GM23248 (cell line): Measurements from ENCODE around the gene DYSF. TPM values are rescaled to one million over a fixed set of nuclear protein-coding genes. Genes with fewer than 3 reads are reported as not detected.

ENCODE experiments used
- DNase-seq: peaks from one replicate; pipeline ENCODE4 v3.0.0-alpha.2; 2015
- H2AFZ ChIP-seq: fragments of 200-600 bp; sonication (generic); 2 replicates; pipeline ENCODE4 v1.6.1; 2016; ENCODE audit warnings: antibody characterized with exemption
- H3F3A ChIP-seq: fragments of 200-600 bp; sonication (generic); 2 replicates; pipeline ENCODE4 v1.6.1; 2016; ENCODE audit warnings: mild to moderate bottlenecking, antibody characterized with exemption, mixed run types; ENCODE audit not compliant: insufficient read depth
- H3K27ac ChIP-seq: fragments of 200-600 bp; sonication (generic); 2 replicates; pipeline ENCODE4 v1.5.1; 2016; ENCODE audit warnings: mild to moderate bottlenecking
- H3K27me3 ChIP-seq: fragments of 200-600 bp; sonication (generic); replicated peaks from 2 replicates; pipeline ENCODE4 v1.6.1; 2016; ENCODE audit warnings: mild to moderate bottlenecking; ENCODE audit not compliant: insufficient read depth
- H3K36me3 ChIP-seq: fragments of 200-600 bp; sonication (generic); 2 replicates; pipeline ENCODE4 v1.6.1; 2016; ENCODE audit warnings: low read depth, mild to moderate bottlenecking
- H3K4me1 ChIP-seq: fragments of 200-600 bp; sonication (generic); 2 replicates; pipeline ENCODE4 v1.6.1; 2016; ENCODE audit warnings: mild to moderate bottlenecking; ENCODE audit not compliant: insufficient read depth
- H3K4me2 ChIP-seq: fragments of 200-600 bp; sonication (generic); one replicate; pipeline ENCODE4 v1.6.1; 2016; ENCODE audit warnings: mild to moderate bottlenecking; ENCODE audit not compliant: unreplicated experiment
- H3K4me3 ChIP-seq: fragments of 200-600 bp; sonication (generic); 2 replicates; pipeline ENCODE4 v1.5.1; 2016; ENCODE audit warnings: mild to moderate bottlenecking
- H3K79me2 ChIP-seq: fragments of 200-600 bp; sonication (generic); 2 replicates; pipeline ENCODE4 v1.6.1; 2016; ENCODE audit warnings: mild to moderate bottlenecking; ENCODE audit not compliant: insufficient read depth
- H3K9ac ChIP-seq: fragments of 200-600 bp; sonication (generic); 2 replicates; pipeline ENCODE4 v1.6.1; 2016; ENCODE audit warnings: mild to moderate bottlenecking
- H3K9me2 ChIP-seq: fragments of 200-600 bp; sonication (generic); 2 replicates; pipeline ENCODE4 v1.6.1; 2016; ENCODE audit warnings: mixed run types, mild to moderate bottlenecking, moderate library complexity; ENCODE audit not compliant: insufficient read depth
- H3K9me3 ChIP-seq: fragments of 200-600 bp; sonication (generic); one replicate; pipeline ENCODE4 v1.6.1; 2017; ENCODE audit warnings: low read depth
- H4K20me1 ChIP-seq: fragments of 200-600 bp; sonication (generic); 2 replicates; pipeline ENCODE4 v1.6.0; 2016; ENCODE audit not compliant: insufficient read depth
- EZH2 ChIP-seq: fragments of 200-600 bp; sonication (generic); IDR thresholded peaks from 2 replicates; pipeline ENCODE4 v1.6.1; 2018; ENCODE audit warnings: antibody characterized with exemption, mild to moderate bottlenecking; ENCODE audit not compliant: insufficient read depth, poor library complexity, severe bottlenecking
- EZH2phosphoT487 ChIP-seq: fragments of 200-600 bp; sonication (generic); IDR thresholded peaks from 2 replicates; pipeline ENCODE4 v1.6.1; 2018; ENCODE audit warnings: antibody characterized with exemption, moderate library complexity, mild to moderate bottlenecking, low read depth; ENCODE audit not compliant: insufficient read depth
- WGBS, 2 experiments: methylation state at CpG; one replicate each; pipeline ENCODE4 v1.1.6; 2015 to 2017; ENCODE audit warnings: low lambda C conversion rate in 2 of 2, low coverage in 1 of 2; ENCODE audit errors: missing lambda C conversion rate in 2 of 2; 5-methylcytosine and 5-hydroxymethylcytosine counted together
- in situ Hi-C: fragments of 300-500 bp; cut with MboI; formaldehyde crosslinking; loops from 2 replicates; pipeline ENCODE4 v1.15.0; 2020
- polyA plus RNA-seq: library from polyadenylated mRNA; unstranded; fragments of >200 nt; fragmentation: Nextera tagmentation; extraction: Ambion mirVana; gene quantifications from 2 replicates; pipeline ENCODE4 v1.2.1, GENCODE V29; 2016
- total RNA-seq: library from RNA; depleted of rRNA; stranded (reverse); fragments of >200 nt; shearing (Covaris generic); gene quantifications from 2 replicates; pipeline ENCODE4 v1.2.3, GENCODE V29; 2014

The DYSF gene
- total and polyA plus RNA-seq, 2 experiments from 2014 or later, result 0.25 to 0.54 TPM

DNA sequence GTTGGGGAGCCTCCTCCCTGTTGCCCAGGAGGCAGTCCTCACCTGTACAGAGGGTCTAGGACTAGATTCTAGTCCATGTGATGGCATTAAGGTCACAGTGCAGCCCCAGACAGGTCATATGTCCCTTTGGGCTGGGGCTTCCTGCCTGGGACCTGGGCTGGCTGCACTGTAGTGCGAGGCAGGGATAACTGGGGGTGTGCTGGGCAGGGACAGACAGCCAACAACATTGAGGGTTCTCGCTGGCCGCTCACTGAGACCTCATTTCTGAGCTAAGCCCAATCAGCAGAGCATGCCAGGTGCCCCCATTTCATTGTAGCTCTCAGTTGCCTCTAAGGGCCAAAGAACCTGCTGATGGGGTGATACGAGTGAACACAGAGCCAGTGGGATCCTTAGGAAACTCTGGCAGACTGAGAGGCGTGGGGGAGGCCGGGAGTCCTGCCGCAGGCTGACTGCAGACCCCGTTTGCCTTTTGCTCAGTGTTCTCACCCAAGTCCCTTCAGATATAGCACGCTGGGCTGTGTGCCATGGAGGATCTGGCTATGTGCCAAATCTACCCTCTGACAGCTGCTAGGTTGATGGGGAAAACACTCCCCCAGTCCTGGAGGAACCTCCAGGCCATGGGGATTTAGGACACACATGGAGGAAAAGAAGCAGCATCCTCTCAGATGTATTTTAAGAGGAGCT, 51.9 kb downstream of the DYSF start:
- DNase-seq, result no peak
- Histone ChIP-seq H2AFZ (no peak overlapping the region), H3K4me3 (no peak overlapping the region), H3K9me2 (no peaks in the 10 kb centered on the region), H3K36me3 (no peaks in the 10 kb centered on the region), H3K27me3 (no peaks in the 10 kb centered on the region), H3K79me2 (no peaks in the 10 kb centered on the region), H3K4me2 (no peak overlapping the region), H3K27ac (no peak overlapping the region), H4K20me1 (no peaks in the 10 kb centered on the region), H3K4me1 (no peaks in the 10 kb centered on the region), H3K9me3 (no peaks in the 10 kb centered on the region), H3K9ac (no peak overlapping the region), H3F3A (no peaks in the 10 kb centered on the region)
- WGBS, 2 experiments, result 46 to 53% methylated on average over 9 of the region's 9 CpGs
- in situ Hi-C loops, result loop anchor here (5.0 kb wide), 1 partner anchor 208 kb away; no protein-coding TSS in a partner anchor
- TF ChIP-seq EZH2, result no peak
- no peak for TF ChIP-seq EZH2phosphoT487

DNA sequence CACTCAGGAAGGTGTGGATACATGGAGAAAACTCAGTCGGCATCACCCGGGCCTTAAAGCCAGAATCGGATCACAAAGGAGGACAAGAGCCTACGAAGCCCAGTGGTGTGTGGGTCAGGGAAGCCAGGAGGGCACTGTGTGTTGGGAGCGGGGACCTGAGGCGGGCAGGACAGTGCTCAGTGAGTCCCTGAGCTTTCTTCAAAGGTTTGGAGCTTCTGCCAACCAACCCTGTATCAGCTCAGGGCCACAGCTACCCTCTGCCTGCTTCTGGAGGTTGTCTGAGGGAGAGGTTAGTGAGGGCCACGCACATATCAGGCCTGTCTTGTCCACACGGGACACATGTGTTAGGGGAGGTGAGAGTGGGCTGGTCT, 52.4 kb downstream of the DYSF start:
- Histone ChIP-seq H3K79me2 (no peaks in the 10 kb centered on the region), H3K27ac (no peak overlapping the region), H4K20me1 (no peaks in the 10 kb centered on the region), H3K36me3 (no peaks in the 10 kb centered on the region), H3K4me1 (no peaks in the 10 kb centered on the region), H3K27me3 (no peaks in the 10 kb centered on the region; the same call in 1 of the 2 replicates), H3K9ac (no peak overlapping the region), H2AFZ (no peak overlapping the region), H3F3A (no peaks in the 10 kb centered on the region), H3K4me2 (no peak overlapping the region), H3K4me3 (no peak overlapping the region), H3K9me2 (no peaks in the 10 kb centered on the region), H3K9me3 (no peaks in the 10 kb centered on the region)
- WGBS, 2 experiments, result 78 to 80% methylated on average over 8 of the region's 8 CpGs
- in situ Hi-C loops, result loop anchor here (5.0 kb wide), 1 partner anchor 208 kb away; no protein-coding TSS in a partner anchor
- DNase-seq, result no peak
- TF ChIP-seq EZH2, result no peak
- TF ChIP-seq EZH2phosphoT487, result no peak

DNA sequence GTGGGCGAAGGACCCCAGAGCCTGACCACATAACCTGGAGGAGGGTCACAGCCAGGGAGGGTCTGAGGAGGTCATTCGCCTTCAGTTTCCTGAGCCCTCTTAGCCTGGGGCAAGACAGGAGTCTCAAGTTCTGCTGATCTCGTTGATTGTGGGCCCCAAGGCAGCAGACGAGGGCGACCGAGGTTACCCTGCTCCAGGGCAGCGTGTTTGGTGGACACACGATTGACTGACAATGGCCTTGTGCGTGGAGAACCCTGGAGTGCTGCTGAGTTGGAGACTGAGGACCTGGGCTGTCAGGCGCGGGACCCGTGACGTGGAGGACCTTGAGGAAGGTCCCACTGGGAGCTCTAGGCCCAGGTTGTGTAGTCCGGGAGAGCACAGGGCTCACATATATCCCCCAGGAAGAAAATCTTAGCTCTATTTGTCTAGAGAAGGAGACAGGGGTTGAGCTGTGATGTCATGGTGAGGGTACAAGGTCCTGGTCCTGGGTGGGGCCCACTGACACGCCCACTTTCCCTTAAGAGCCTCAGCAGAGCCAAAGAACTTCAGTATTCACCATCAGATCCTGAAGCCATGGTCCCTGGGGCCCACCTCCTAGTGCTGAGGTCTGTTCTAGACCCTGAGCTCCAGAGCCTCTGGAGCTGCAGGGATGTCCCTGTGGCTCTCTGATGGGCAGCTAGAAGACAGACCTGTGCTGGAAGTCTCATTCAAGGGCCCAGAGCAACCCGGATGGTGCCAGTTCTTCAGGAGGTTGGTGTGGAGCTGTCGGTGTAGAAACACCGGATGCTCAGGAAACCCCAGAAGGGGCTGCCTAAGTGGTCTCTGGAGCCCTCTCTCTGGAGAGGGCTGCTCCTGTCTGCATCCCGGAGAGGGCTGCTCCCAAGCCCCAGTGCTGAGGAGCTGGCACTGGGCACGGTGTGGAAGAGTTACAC, 53.1 kb downstream of the DYSF start:
- 72 to 73% methylated on average over 19 to 20 of the region's 20 CpGs for WGBS, 2 experiments
- Histone ChIP-seq H3K4me1 (no peaks in the 10 kb centered on the region), H3K27ac (no peak overlapping the region), H3K9me2 (no peaks in the 10 kb centered on the region), H3K9me3 (no peaks in the 10 kb centered on the region), H3K4me2 (no peak overlapping the region), H2AFZ (no peak overlapping the region), H3F3A (no peaks in the 10 kb centered on the region), H3K36me3 (no peaks in the 10 kb centered on the region), H3K9ac (no peak overlapping the region), H4K20me1 (no peaks in the 10 kb centered on the region), H3K79me2 (no peaks in the 10 kb centered on the region), H3K4me3 (no peak overlapping the region), H3K27me3 (no peaks in the 10 kb centered on the region; the same call in 1 of the 2 replicates)
- no peak for DNase-seq
- TF ChIP-seq EZH2phosphoT487 (no peak), EZH2 (no peak)
- in situ Hi-C loops, result loop anchor here (5.0 kb wide), 1 partner anchor 209 kb away; no protein-coding TSS in a partner anchor

DNA sequence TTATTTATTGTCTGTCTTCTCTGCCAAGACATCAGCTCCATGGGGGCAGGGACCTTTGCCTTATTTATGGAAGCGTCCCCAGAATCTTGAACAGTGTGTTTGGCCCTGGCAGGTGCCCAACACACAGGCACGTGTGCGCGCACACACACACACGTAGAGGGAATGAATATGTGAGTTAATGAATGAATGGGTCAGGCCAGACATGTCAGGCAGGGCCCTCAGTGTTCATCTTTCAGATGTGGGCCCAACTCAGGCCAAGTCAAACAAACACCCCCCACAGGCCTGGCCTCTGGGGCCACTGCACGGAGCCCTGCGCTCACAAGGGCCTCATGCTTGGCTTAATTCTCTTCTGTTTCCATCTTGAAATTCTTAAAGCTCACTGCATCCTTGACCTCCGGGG, 54.1 kb downstream of the DYSF start:
- Histone ChIP-seq H3K9me2 (no peaks in the 10 kb centered on the region), H3K36me3 (no peaks in the 10 kb centered on the region), H3K4me1 (no peaks in the 10 kb centered on the region), H3K4me3 (no peak overlapping the region), H3F3A (no peaks in the 10 kb centered on the region), H3K9me3 (no peaks in the 10 kb centered on the region), H3K9ac (no peak overlapping the region), H3K27ac (no peak overlapping the region), H4K20me1 (no peaks in the 10 kb centered on the region), H2AFZ (no peak overlapping the region), H3K79me2 (no peaks in the 10 kb centered on the region), H3K4me2 (no peak overlapping the region), H3K27me3 (no peaks in the 10 kb centered on the region; the same call in 1 of the 2 replicates)
- whole genome bisulfite sequencing, 2 experiments, result 80 to 82% methylated on average over 8 of the region's 8 CpGs
- in situ Hi-C loops, result loop anchor here (5.0 kb wide), 1 partner anchor 210 kb away; no protein-coding TSS in a partner anchor
- TF ChIP-seq EZH2, result no peak
- DNase-seq, result no peak
